Daoy (cell line): ENCODE measurements around the gene CCNL1. TPM values are rescaled to one million over a fixed set of nuclear protein-coding genes. Genes with fewer than 3 reads are reported as not detected.
"Not testable (repeated sequence)": the region's sequence is repeated elsewhere in the genome, so short reads cannot be mapped to it uniquely, and the experiment has no call there.

ENCODE experiments used
- DNase-seq: peaks from one replicate; pipeline ENCODE4 v3.0.0-alpha.2; 2015; ENCODE audit warnings: low read depth
- total RNA-seq: library from RNA; depleted of rRNA; stranded (reverse); fragments of >200 nt; shearing (Covaris generic); gene quantifications from 2 replicates; pipeline ENCODE4 v1.2.3, GENCODE V29; 2014; rRNA removed

Gene CCNL1
- 91.7 and 94.9 TPM in 2 replicates for total RNA-seq

- DNase-seq = peak; percentile 99
Measured at GRCh38 chr3:157159762-157160657, at the start of gene CCNL1. CCNL1 (minus strand) TSS chr3:157160147; CDS start chr3:157160094, 53 bp downstream.

GRCh38 chr3:157204880-157205279 lies 44.9 kb upstream of the CCNL1 start:
- DNase-seq = no peak

DNA sequence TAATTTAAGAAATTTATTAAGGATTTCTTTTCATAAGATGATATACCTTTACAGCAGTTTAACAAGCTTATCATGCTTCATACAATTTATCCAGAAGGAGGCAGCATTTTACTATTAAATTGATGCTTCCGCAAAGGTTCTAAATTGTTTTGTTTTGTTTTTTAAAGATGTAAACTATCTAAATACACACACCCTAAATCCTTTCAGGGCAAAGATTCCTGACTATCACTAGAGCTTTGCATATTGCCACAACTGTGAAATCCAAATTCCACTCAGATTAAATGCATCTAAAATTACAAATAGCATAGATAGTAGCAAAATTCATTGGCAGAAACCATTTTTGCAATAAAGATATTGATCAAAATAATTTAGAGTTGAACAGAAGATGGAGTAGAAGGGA lies 44.5 kb upstream of the CCNL1 start:
- no peak for DNase-seq

DNA sequence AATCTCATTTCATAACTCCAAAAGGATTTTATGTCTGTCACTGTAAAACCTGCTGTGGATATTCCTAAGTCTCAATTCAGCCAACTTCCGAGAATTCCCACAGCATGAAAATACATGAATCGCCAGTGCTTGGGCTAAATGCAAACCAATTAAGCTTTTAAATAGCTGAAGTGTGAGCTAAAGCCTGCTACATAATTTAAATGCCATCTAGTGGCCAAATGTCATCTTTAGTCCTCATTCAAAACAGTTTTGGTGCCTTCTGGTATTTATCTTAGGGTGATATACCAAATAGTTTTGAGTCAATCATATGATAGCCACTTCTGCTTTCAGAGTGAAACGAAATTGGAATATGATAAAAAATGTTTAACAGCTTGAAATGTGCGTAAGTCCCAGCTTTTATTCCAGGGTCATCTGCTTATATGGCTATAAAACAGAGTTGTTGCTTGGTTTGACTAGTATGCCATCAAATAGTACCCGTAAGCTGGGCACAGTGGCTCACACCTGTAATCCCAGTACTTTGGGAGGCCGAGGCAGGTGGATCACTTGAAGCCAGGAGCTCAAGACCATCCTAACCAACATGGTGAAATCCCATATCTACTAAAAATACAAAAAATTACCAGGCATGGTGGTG lies 41.8 kb upstream of the CCNL1 start:
- DNase-seq = peak; percentile 20

DNA sequence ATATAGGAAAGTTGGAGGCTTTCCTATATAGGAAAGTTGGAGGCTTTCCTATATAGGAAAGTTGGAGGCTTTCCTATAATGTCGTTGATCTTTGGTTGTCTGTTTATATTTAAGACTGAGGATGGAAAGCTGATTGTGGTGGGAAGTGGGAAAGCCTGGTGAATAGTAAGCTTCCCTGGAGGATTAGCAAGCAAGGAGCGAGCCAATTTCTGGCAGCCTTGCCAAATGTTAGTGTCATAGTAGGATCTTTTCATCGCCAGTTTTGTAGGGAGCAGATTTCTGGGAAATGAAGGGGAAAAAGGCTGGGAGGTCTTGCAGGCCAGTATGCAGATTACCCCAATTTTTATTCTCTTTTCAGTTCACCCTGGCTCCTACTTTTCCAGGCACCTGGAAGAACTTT lies 39.9 kb upstream of the CCNL1 start:
- DNase-seq = no peak

GRCh38 chr3:157195965-157196364 lies 36.0 kb upstream of the CCNL1 start:
- DNase-seq = no peak

DNA sequence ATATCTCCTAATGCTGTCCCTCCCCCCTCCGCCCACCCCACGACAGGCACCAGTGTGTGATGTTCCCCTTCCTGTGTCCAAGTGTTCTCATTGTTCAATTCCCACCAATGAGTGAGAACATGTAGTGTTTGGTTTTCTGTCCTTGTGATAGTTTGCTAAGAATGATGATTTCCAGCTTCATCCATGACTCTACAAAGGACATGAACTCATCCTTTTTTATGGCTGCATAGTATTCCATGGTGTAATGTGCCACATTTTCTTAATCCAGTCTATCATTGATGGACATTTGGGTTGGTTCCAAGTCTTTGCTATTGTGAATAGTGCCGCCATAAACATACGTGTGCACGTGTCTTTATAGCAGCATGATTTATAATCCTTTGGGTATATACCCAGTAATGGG lies 31.2 kb upstream of the CCNL1 start:
- not testable (repeated sequence) for DNase-seq

GRCh38 chr3:157190380-157190872 lies 30.5 kb upstream of the CCNL1 start:
- no peak for DNase-seq

DNA sequence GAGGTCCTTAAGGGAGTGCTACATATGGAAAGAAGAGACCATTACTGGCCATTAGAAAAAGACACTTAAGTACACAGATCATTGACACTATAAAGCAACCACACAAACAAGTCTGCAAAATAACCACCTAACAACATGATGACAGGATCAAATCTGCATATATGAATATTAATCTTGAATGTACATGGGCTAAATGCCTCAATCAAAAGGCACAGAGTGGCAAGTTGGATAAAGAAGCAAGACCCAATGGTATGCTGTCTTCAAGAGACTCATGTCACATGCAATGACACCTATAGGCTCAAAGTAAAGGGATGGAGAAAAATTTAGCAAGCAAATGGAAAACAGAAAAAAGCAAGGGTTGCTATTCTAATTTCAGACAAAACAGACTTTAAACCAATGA lies 28.4 kb upstream of the CCNL1 start:
- no peak for DNase-seq

DNA sequence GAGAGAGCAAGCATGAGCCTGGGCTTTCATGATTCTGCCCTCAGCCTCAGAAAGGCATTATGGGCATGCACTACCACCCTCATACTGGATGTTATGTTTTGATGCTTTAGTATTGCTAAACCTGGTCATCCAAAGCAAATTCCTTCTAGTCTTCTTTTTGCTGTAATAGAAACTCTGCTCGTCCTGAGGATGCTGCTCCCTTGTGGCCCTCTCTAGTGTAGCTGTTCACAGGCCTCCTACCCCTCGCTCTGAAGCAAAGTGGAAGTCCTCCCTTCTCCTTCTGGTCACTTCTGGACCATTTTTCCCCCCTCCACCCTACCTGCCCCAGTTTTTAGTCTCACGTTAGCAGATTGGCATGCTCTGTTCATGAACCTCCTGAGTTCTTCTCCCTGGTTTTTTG lies 22.9 kb upstream of the CCNL1 start:
- DNase-seq = no peak

- DNase-seq = no peak
Measured at GRCh38 chr3:157180262-157180661, 20.3 kb upstream of the CCNL1 start.

- DNase-seq = no peak
Measured at GRCh38 chr3:157179365-157179803, 19.4 kb upstream of the CCNL1 start.

DNA sequence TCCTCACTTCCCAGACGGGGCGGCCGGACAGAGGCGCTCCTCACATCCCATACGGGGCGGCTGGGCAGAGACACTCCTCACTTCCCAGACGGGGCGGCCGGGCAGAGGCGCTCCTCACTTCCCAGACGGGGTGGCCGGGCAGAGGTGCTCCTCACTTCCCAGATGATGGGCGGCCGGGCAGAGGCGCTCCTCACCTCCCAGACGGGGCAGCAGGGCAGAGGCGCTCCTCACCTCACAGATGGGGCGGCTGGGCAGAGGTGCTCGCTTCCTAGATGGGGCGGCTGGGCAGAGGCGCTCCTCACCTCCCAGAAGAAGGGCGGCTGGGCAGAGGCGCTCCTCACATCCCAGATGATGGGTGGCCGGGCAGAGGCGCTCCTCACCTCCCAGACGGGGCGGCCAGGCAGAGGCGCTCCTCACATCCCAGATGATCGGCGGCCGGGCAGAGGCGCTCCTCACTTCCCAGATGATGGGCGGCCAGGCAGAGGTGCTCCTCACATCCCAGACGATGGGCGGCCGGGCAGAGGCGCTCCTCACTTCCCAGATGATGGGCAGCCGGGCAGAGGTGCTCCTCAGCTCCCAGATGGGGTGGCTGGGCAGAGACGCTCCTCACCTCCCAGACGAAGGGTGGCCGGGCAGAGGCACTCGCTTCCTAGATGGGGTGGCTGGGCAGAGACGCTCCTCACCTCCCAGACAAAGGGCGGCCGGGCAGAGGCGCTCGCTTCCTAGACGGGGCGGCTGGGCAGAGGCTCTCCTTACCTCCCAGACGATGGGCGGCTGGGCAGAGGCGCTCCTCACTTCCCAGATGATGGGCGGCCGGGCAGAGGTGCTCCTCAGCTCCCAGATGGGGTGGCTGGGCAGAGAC lies 18.8 kb upstream of the CCNL1 start:
- not testable (repeated sequence) for DNase-seq

DNA sequence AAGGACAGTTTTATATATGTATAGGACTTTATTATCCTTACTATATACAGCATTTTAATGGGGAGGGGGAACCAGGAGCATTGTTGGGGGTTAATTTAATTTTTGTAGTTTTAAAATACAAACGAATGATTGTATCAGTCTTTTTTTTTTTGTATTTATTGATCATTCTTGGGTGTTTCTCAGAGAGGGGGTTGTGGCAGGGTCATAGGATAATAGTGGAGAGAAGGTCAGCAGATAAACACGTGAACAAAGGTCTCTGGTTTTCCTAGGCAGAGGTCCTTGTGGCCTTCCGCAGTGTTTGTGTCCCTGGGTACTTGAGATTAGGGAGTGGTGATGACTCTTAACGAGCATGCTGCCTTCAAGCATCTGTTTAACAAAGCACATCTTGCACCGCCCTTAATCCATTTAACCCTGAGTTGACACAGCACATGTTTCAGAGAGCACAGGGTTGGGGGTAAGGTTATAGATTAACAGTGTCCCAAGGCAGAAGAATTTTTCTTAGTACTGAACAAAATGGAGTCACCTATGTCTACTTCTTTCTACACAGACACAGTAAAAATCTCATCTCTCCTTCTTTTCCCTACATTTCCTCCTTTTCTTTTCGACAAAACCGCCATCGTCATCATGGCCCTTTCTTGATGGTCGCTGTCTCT lies 18.0 kb upstream of the CCNL1 start:
- DNase-seq = not testable (repeated sequence)

DNA sequence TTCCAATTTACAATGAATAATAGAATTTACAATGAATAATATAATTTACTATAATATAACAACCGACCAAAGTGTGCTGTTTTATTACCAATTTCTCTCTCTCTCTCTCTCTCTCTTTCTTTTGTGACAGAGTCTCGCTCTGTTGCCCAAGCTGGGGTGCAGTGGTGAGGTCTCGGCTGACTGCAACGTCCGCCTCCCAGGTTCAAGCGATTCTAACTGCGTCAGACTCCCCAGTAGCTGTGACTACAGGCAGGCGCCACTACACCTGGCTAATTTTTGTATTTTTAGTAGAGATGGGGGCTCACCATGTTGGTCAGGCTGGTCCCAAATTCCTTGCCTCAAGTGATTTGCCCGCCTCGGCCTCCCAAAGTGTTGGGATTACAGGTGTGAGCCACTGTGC lies 17.0 kb upstream of the CCNL1 start:
- no peak for DNase-seq

GRCh38 chr3:157175691-157176507 lies 16.0 kb upstream of the CCNL1 start:
- peak; percentile 23 for DNase-seq

GRCh38 chr3:157174649-157175498 lies 14.9 kb upstream of the CCNL1 start:
- DNase-seq = peak; percentile 99

GRCh38 chr3:157174290-157174648 lies 14.3 kb upstream of the CCNL1 start:
- DNase-seq = peak; percentile 30

- DNase-seq = not testable (repeated sequence)
Measured at GRCh38 chr3:157173343-157173742, 13.4 kb upstream of the CCNL1 start.

- DNase-seq = no peak
Measured at GRCh38 chr3:157172746-157173145, 12.8 kb upstream of the CCNL1 start.
